Measurements from ENCODE around the gene SNAP25.

DNA sequence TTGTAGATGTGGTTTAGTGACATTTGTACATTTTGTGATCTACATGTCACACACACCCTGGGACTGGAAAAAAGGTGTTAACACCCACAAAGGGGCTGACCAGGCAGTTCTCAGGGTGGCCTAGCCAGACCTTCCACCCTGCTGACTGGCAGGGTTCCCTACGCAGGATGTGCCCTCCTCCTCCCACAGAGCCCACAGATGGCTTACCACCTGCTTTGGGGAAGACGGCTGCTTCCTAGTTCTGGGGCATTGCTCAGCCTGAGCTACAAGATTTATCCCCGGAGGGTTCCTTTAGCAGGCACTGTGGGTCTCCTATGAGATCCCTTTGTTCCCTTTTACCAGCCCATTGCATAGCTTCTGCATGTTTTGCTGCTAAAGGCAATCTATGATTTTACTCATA, 35.1 kb downstream of the SNAP25 start:
- TF ChIP-seq, protein P1, sequence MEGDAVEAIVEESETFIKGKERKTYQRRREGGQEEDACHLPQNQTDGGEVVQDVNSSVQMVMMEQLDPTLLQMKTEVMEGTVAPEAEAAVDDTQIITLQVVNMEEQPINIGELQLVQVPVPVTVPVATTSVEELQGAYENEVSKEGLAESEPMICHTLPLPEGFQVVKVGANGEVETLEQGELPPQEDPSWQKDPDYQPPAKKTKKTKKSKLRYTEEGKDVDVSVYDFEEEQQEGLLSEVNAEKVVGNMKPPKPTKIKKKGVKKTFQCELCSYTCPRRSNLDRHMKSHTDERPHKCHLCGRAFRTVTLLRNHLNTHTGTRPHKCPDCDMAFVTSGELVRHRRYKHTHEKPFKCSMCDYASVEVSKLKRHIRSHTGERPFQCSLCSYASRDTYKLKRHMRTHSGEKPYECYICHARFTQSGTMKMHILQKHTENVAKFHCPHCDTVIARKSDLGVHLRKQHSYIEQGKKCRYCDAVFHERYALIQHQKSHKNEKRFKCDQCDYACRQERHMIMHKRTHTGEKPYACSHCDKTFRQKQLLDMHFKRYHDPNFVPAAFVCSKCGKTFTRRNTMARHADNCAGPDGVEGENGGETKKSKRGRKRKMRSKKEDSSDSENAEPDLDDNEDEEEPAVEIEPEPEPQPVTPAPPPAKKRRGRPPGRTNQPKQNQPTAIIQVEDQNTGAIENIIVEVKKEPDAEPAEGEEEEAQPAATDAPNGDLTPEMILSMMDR (conservative IDR thresholded peaks at IDR 0.05) = no peak
- no peak for TF ChIP-seq EZH2 (IDR thresholded peaks at IDR 0.05; ENCODE audit: low read depth)

Data from PC-9 (cell line).